H1 (cell line): ENCODE results near the gene HPRT1. TPM values are rescaled to one million over a fixed set of nuclear protein-coding genes. Genes with fewer than 3 reads are reported as not detected.

ENCODE experiments used
- CTCF ChIA-PET: fragments of 300-600 bp; sonication (Branson Sonifier 250); formaldehyde crosslinking; loops from one replicate; lab custom pipeline; 2021; ENCODE audit not compliant: partially characterized antibody; lab: Charles Lee
- POLR2A ChIA-PET: fragments of 300-600 bp; sonication (Branson Sonifier 250); formaldehyde crosslinking; loops from one replicate; lab custom pipeline; 2021; ENCODE audit warnings: inconsistent platforms; ENCODE audit not compliant: partially characterized antibody; lab: Charles Lee
- DNase-seq, 2 experiments: peaks; one replicate each; pipeline versions ENCODE4 v3.0.0 to v3.0.0-alpha.2; 2010 to 2022; ENCODE audit warnings: low spot score in 2 of 2, low read depth in 1 of 2, mixed read lengths in 1 of 2
- FAIRE-seq: peaks from 2 replicates; lab custom pipeline; 2011; peaks lifted over from hg19 to GRCh38; lab: Jason Lieb, UNC
- H2AFZ ChIP-seq: 2 replicates; pipeline ENCODE4 v1.8.1; 2012; ENCODE audit warnings: low read length, inconsistent platforms
- H2AK5ac ChIP-seq: 2 replicates; pipeline ENCODE4 v1.6.1; 2013; ENCODE audit warnings: low read depth, low read length
- H2BK120ac ChIP-seq: replicated peaks from 2 replicates; pipeline ENCODE3; 2013; ENCODE audit warnings: low read depth, low read length, inconsistent platforms
- H2BK12ac ChIP-seq: 2 replicates; pipeline ENCODE4 v1.6.1; 2013; ENCODE audit warnings: low read depth, low read length
- H2BK15ac ChIP-seq: 2 replicates; pipeline ENCODE4 v1.6.1; 2013; ENCODE audit warnings: low read length
- H2BK20ac ChIP-seq: 2 replicates; pipeline ENCODE4 v1.6.1; 2013; ENCODE audit warnings: low read length
- H2BK5ac ChIP-seq: 2 replicates; pipeline ENCODE4 v1.6.1; 2013; ENCODE audit warnings: low read depth, low read length
- H3K14ac ChIP-seq: 2 replicates; pipeline ENCODE4 v1.6.1; 2013; ENCODE audit warnings: inconsistent platforms; ENCODE audit not compliant: insufficient read length
- H3K18ac ChIP-seq: 2 replicates; pipeline ENCODE4 v1.6.1; 2013; ENCODE audit warnings: low read length; ENCODE audit errors: extremely low read depth
- H3K23ac ChIP-seq: 2 replicates; pipeline ENCODE4 v1.6.1; 2013; ENCODE audit warnings: inconsistent platforms; ENCODE audit not compliant: insufficient read length
- H3K23me2 ChIP-seq: 2 replicates; pipeline ENCODE4 v1.6.1; 2013; ENCODE audit warnings: low read depth, low read length
- H3K27ac ChIP-seq: 2 replicates; pipeline ENCODE4 v1.6.1; 2011; ENCODE audit warnings: low read depth, low read length, inconsistent platforms
- H3K27me3 ChIP-seq, 4 experiments: replicated peaks in 1 of 4; 1 replicate in 1 of 4; 2 replicates in 3 of 4; pipeline versions ENCODE4 v1.6.1 to v1.8.1; 2011 to 2013; ENCODE audit warnings: low read length in 3 of 4, mild to moderate bottlenecking in 3 of 4, inconsistent platforms in 2 of 4, mixed read lengths in 2 of 4, moderate library complexity in 1 of 4; ENCODE audit not compliant: control insufficient read depth in 3 of 4, insufficient read depth in 3 of 4; ENCODE audit errors: extremely low read depth in 1 of 4
- H3K36me3 ChIP-seq, 4 experiments: 2 replicates each; pipeline versions ENCODE4 v1.6.1 to v1.8.1; 2011 to 2013; ENCODE audit warnings: mild to moderate bottlenecking in 4 of 4, low read length in 3 of 4, moderate library complexity in 2 of 4, control low read depth in 1 of 4, inconsistent platforms in 1 of 4; ENCODE audit not compliant: insufficient read depth in 4 of 4, control insufficient read depth in 2 of 4
- H3K4ac ChIP-seq: replicated peaks from 2 replicates; pipeline ENCODE3; 2013; ENCODE audit warnings: low read length, low read depth, mixed read lengths, inconsistent platforms; ENCODE audit not compliant: insufficient read length
- H3K4me1 ChIP-seq, 4 experiments: replicated peaks in 1 of 4; 1 replicate in 1 of 4; 2 replicates in 3 of 4; pipeline versions ENCODE4 v1.6.1 to v1.8.1; 2011 to 2013; ENCODE audit warnings: low read length in 3 of 4, inconsistent platforms in 2 of 4, mixed read lengths in 1 of 4; ENCODE audit not compliant: insufficient read depth in 4 of 4, control insufficient read depth in 3 of 4
- H3K4me2 ChIP-seq, 2 experiments: 2 replicates each; pipeline versions ENCODE4 v1.6.1 to v1.8.1; 2011 to 2013; ENCODE audit warnings: low read depth in 2 of 2, low read length in 2 of 2, control low read depth in 1 of 2, inconsistent platforms in 1 of 2, mild to moderate bottlenecking in 1 of 2; ENCODE audit not compliant: insufficient read depth in 1 of 2
- H3K4me3 ChIP-seq, 4 experiments: fragments of 200-600, 300-600 bp in 1 of 4; sonication (generic), shearing (Covaris generic), sonication (Bioruptor Twin) in 1 of 4; 2 replicates each; pipeline versions ENCODE4 v1.5.1 to v1.8.1; 2011 to 2016; ENCODE audit warnings: low read length in 4 of 4, low read depth in 3 of 4, control low read depth in 2 of 4, inconsistent platforms in 2 of 4, mild to moderate bottlenecking in 2 of 4, mixed read lengths in 1 of 4, moderate library complexity in 1 of 4; ENCODE audit not compliant: insufficient read depth in 2 of 4; ENCODE audit errors: extremely low read depth in 1 of 4
- H3K56ac ChIP-seq: replicated peaks from 2 replicates; pipeline ENCODE3; 2013; ENCODE audit warnings: low read depth, mild to moderate bottlenecking, mixed read lengths, low read length, inconsistent platforms; ENCODE audit not compliant: insufficient read length
- H3K79me1 ChIP-seq: 2 replicates; pipeline ENCODE4 v1.6.1; 2013; ENCODE audit warnings: low read depth, low read length, control low read depth
- H3K79me2 ChIP-seq, 2 experiments: 2 replicates each; pipeline versions ENCODE4 v1.6.1 to v1.8.1; 2012 to 2013; ENCODE audit warnings: low read length in 2 of 2, mild to moderate bottlenecking in 2 of 2, inconsistent platforms in 1 of 2; ENCODE audit not compliant: insufficient read depth in 2 of 2, control insufficient read depth in 1 of 2
- H3K9ac ChIP-seq, 4 experiments: replicated peaks in 1 of 4; 1 replicate in 1 of 4; 2 replicates in 3 of 4; pipeline versions ENCODE4 v1.6.1 to v1.8.1; 2011 to 2013; ENCODE audit warnings: low read depth in 3 of 4, low read length in 3 of 4, control low read depth in 2 of 4, mild to moderate bottlenecking in 2 of 4, moderate library complexity in 2 of 4, inconsistent platforms in 1 of 4; ENCODE audit errors: extremely low read depth in 1 of 4
- H3K9me3 ChIP-seq, 2 experiments: 2 replicates each; pipeline versions ENCODE4 v1.6.1 to v1.8.1; 2012 to 2013; ENCODE audit warnings: mild to moderate bottlenecking in 2 of 2, moderate library complexity in 2 of 2, control low read depth in 1 of 2, inconsistent platforms in 1 of 2, low read depth in 1 of 2, low read length in 1 of 2, mixed read lengths in 1 of 2; ENCODE audit not compliant: insufficient read depth in 2 of 2
- H4K20me1 ChIP-seq, 2 experiments: replicated peaks in 1 of 2; 2 replicates each; pipeline versions ENCODE3 to v1.8.1; 2011 to 2013; ENCODE audit warnings: inconsistent platforms in 2 of 2, low read length in 2 of 2, mild to moderate bottlenecking in 1 of 2; ENCODE audit not compliant: insufficient read depth in 2 of 2, control insufficient read depth in 1 of 2
- H4K5ac ChIP-seq: 2 replicates; pipeline ENCODE4 v1.6.1; 2013; ENCODE audit warnings: low read length, low read depth, mixed read lengths, inconsistent platforms; ENCODE audit not compliant: insufficient read length
- H4K8ac ChIP-seq: 2 replicates; pipeline ENCODE4 v1.8.0; 2013; ENCODE audit warnings: mild to moderate bottlenecking, moderate library complexity, low read length, inconsistent platforms; ENCODE audit not compliant: insufficient read depth; ENCODE audit errors: extremely low read depth
- H4K91ac ChIP-seq: replicated peaks from 2 replicates; pipeline ENCODE3; 2013; ENCODE audit warnings: low read length, mixed read lengths, inconsistent platforms; ENCODE audit not compliant: insufficient read length
- BACH1 ChIP-seq: IDR thresholded peaks from 2 replicates; pipeline ENCODE4 v1.6.1; 2012; ENCODE audit warnings: low read length, improper control_type of control experiment
- CTBP2 ChIP-seq: IDR thresholded peaks from 2 replicates; pipeline ENCODE4 v1.7.0; 2011; ENCODE audit warnings: borderline replicate concordance, mild to moderate bottlenecking, moderate library complexity, mixed read lengths, low read length; ENCODE audit not compliant: insufficient read depth, insufficient read length
- EZH2 ChIP-seq: fragments of 200-600 bp; sonication (generic); IDR thresholded peaks from 2 replicates; pipeline ENCODE4 v1.7.1; 2012; ENCODE audit warnings: low read depth, mild to moderate bottlenecking, moderate library complexity, low read length, inconsistent platforms; ENCODE audit not compliant: severe bottlenecking
- POLR2A ChIP-seq, 2 experiments: IDR thresholded peaks; 1 replicate in 1 of 2; 2 replicates in 1 of 2; pipeline ENCODE4 v1.6.1; 2011; ENCODE audit warnings: low read depth in 2 of 2, low read length in 2 of 2, mild to moderate bottlenecking in 2 of 2; ENCODE audit errors: control extremely low read depth in 1 of 2
- RNF2 ChIP-seq: fragments of 200-900, 300-1000 bp; sonication (generic); IDR thresholded peaks from 2 replicates; pipeline ENCODE4 v1.7.1; 2016; ENCODE audit warnings: borderline replicate concordance, low read depth, mild to moderate bottlenecking, antibody characterized with exemption, low read length; ENCODE audit not compliant: poor library complexity, severe bottlenecking; ENCODE audit errors: missing control alignments
- SIX5 ChIP-seq: IDR thresholded peaks from 2 replicates; pipeline ENCODE4 v1.6.1; 2011; ENCODE audit warnings: mild to moderate bottlenecking, low read depth, low read length
- WGBS, 2 experiments: shearing (Covaris generic) in 1 of 2; methylation state at CpG; one replicate each; pipeline versions ENCODE4 v1.1.6 to v1.1.7; 2013 to 2015; ENCODE audit warnings: low lambda C conversion rate in 2 of 2, mixed read lengths in 2 of 2, inconsistent platforms in 1 of 2, low coverage in 1 of 2, missing lambda C conversion rate in 1 of 2; ENCODE audit not compliant: insufficient replicate concordance in 2 of 2, insufficient coverage in 1 of 2, insufficient read length in 1 of 2; ENCODE audit errors: extremely low coverage in 1 of 2, missing lambda C conversion rate in 1 of 2; 5-methylcytosine and 5-hydroxymethylcytosine counted together
- long read RNA-seq, 2 experiments: library from RNA in 1 of 2; library from capped mRNA in 1 of 2; stranded (forward); transcript quantifications; one replicate each; pipeline ENCODE4 v2.0.0, GENCODE V29; 2021; ENCODE audit warnings: inconsistent platforms in 1 of 2
- polyA minus RNA-seq, 3 experiments: library from RNA; depleted of rRNA, polyadenylated mRNA; stranded (reverse); fragments of >200 nt; gene quantifications; 1 replicate in 2 of 3; 2 replicates in 1 of 3; pipeline ENCODE4 v1.2.3, GENCODE V29; 2011
- polyA plus RNA-seq, 7 experiments: library from polyadenylated mRNA; depleted of rRNA in 3 of 7; stranded (reverse) in 5 of 7; unstranded in 2 of 7; fragments of >200 nt in 5 of 7; fragments of 200-250 nt in 2 of 7; gene quantifications; 1 replicate in 5 of 7; 2 replicates in 1 of 7; 4 replicates in 1 of 7; pipeline versions ENCODE4 v1.2.1 to v1.2.3, GENCODE V29; 2011 to 2013; ENCODE audit warnings: missing spikeins in 2 of 7, mixed read lengths in 2 of 7
- total RNA-seq: library from RNA; stranded (reverse); fragmentation: NEBNext Ultra II Directional; extraction: Animal tissue kit (Norgen Biotek cat#: 25700); gene quantifications from 2 replicates; pipeline ENCODE4 v1.2.1, GENCODE V29; 2021
- TF ChIP-seq, protein P1 (sequence below): IDR thresholded peaks from 2 replicates; pipeline ENCODE4 v1.6.1; 2012; ENCODE audit warnings: inconsistent platforms

Gene HPRT1, protein sequence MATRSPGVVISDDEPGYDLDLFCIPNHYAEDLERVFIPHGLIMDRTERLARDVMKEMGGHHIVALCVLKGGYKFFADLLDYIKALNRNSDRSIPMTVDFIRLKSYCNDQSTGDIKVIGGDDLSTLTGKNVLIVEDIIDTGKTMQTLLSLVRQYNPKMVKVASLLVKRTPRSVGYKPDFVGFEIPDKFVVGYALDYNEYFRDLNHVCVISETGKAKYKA
- total RNA-seq (49.5 and 56.0 TPM in 2 replicates), polyA plus RNA-seq (2011; rRNA removed) (11.0 and 16.9 TPM in 2 replicates), polyA minus RNA-seq (2011; rRNA and poly(A)+ RNA removed) (13.7 and 15.2 TPM in 2 replicates)
- polyA plus RNA-seq (2011; cell fraction: cytosol; rRNA removed): 21.3 TPM
- polyA plus RNA-seq (2011; cell fraction: nucleus; rRNA removed): 3.9 TPM
- polyA plus RNA-seq (2012, experiment 1 of 2): 34.8 to 52.6 TPM (median 39.7 TPM) in 4 replicates
- polyA plus RNA-seq (2012, experiment 2 of 2): 15.2 TPM
- polyA plus RNA-seq (2013, experiment 1 of 2): 28.6 TPM
- polyA plus RNA-seq (2013, experiment 2 of 2): 27.6 TPM
- polyA minus RNA-seq (2011; cell fraction: cytosol; rRNA and poly(A)+ RNA removed): 20.3 TPM
- 7.1 TPM for polyA minus RNA-seq (2011; cell fraction: nucleus; rRNA and poly(A)+ RNA removed)
- long read RNA-seq, experiment 1, partial matches to known transcripts: 9 of 15 reads
- long read RNA-seq, experiment 1, other reads (novel, unspliced or antisense): 5 of 15 reads
- long read RNA-seq, experiment 2, partial matches to known transcripts: 0 of 6 reads
- long read RNA-seq, experiment 2, other reads (novel, unspliced or antisense): 2 of 6 reads

DNA sequence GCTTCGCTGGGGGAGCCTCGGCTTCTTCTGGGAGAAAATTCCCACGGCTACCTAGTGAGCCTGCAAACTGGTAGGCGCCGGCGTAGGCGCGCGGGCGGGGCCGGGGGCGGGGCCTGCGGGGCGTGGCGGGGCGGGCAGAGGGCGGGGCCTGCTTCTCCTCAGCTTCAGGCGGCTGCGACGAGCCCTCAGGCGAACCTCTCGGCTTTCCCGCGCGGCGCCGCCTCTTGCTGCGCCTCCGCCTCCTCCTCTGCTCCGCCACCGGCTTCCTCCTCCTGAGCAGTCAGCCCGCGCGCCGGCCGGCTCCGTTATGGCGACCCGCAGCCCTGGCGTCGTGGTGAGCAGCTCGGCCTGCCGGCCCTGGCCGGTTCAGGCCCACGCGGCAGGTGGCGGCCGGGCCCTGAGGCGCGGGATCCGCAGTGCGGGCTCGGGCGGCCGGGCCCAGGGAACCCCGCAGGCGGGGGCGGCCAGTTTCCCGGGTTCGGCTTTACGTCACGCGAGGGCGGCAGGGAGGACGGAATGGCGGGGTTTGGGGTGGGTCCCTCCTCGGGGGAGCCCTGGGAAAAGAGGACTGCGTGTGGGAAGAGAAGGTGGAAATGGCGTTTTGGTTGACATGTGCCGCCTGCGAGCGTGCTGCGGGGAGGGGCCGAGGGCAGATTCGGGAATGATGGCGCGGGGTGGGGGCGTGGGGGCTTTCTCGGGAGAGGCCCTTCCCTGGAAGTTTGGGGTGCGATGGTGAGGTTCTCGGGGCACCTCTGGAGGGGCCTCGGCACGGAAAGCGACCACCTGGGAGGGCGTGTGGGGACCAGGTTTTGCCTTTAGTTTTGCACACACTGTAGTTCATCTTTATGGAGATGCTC, at the start of gene HPRT1:
Gene HPRT1 (plus strand): TSS at position 161 of the 857 bp plus-strand sequence. CDS start 147 bp downstream, at position 308.
- CTCF ChIA-PET: interaction anchor here (0.5 kb wide), 1 partner anchor 38 kb away, joined by 3 read pairs; no protein-coding TSS in a partner anchor
- H2BK15ac ChIP-seq: no peak within 1 kb of the TSS
- H3K18ac ChIP-seq: peak within 1 kb of the TSS; percentile 32
- DNase-seq (peak; percentile 34 to 72), FAIRE-seq (no peak)
- H4K91ac ChIP-seq: no peak within 1 kb of the TSS
- H4K8ac ChIP-seq: peak within 1 kb of the TSS; percentile 96; the same call in 1 of the 2 replicates
- peak within 1 kb of the TSS; percentile 48 to 78 for H3K4me2 ChIP-seq
- no peaks in the 10 kb centered on the region for H3K79me1 ChIP-seq
- H3K36me3 ChIP-seq: no peaks in the 10 kb centered on the region
- whole genome bisulfite sequencing, 2 experiments: 3% methylated on average over 12 of the region's 85 CpGs; no CpG with 5 or more reads in 1 of the 2 experiments
- no peak within 1 kb of the TSS for H2AK5ac ChIP-seq
- no peaks in the 10 kb centered on the region for H3K23me2 ChIP-seq
- H3K14ac ChIP-seq: no peak within 1 kb of the TSS
- no peak within 1 kb of the TSS for H4K5ac ChIP-seq
- 0 out of 7 replicates have a peak, but pooled peaks cover 0 to 2% (median 0%) of the 10 kb centered on the region in 4 experiments for H3K4me1 ChIP-seq
- peaks cover 0 to 42% of the 10 kb centered on the region in 2 experiments; a peak in 2 of 4 replicates for H3K79me2 ChIP-seq
- peak within 1 kb of the TSS; percentile 67 for H3K27ac ChIP-seq
- no peak within 1 kb of the TSS for H2BK5ac ChIP-seq
- POLR2A ChIA-PET: interaction anchor here (0.7 to 2.2 kb wide), 2 partner anchors 68 to 304 kb away, joined by 3 to 6 read pairs; no protein-coding TSS in a partner anchor
- H2BK20ac ChIP-seq: no peak within 1 kb of the TSS
- H4K20me1 ChIP-seq: no peaks in the 10 kb centered on the region
- H3K4ac ChIP-seq: no peak within 1 kb of the TSS
- H2AFZ ChIP-seq: peak within 1 kb of the TSS; percentile 62; the same call in 1 of the 2 replicates
- peak within 1 kb of the TSS; percentile 65 to 87 (median 74) for H3K9ac ChIP-seq
- no peaks in the 10 kb centered on the region for H3K9me3 ChIP-seq
- no peaks in the 10 kb centered on the region for H3K27me3 ChIP-seq
- no peak within 1 kb of the TSS for H3K23ac ChIP-seq
- H3K56ac ChIP-seq: no peak within 1 kb of the TSS
- H2BK120ac ChIP-seq: no peak within 1 kb of the TSS
- H2BK12ac ChIP-seq: no peak within 1 kb of the TSS
- peak within 1 kb of the TSS; percentile 54 to 76 (median 56) for H3K4me3 ChIP-seq
- no peak for TF ChIP-seq BACH1
- no peak for TF ChIP-seq SIX5
- no peak for TF ChIP-seq RNF2
- TF ChIP-seq, protein P1, sequence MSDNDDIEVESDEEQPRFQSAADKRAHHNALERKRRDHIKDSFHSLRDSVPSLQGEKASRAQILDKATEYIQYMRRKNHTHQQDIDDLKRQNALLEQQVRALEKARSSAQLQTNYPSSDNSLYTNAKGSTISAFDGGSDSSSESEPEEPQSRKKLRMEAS: peak; percentile 33
- TF ChIP-seq EZH2: no peak
- no peak for TF ChIP-seq CTBP2
- TF ChIP-seq POLR2A (IDR thresholded peaks at IDR 0.05; ENCODE audit: control extremely low read depth in 1 of 2, low read depth in 2 of 2, low read length in 2 of 2): peak in 1 of 2 experiments; percentile 78; a peak in 2 of 3 replicates
